Measurements from ENCODE around the gene COQ5. TPM values are rescaled to one million over a fixed set of nuclear protein-coding genes. Genes with fewer than 3 reads are reported as not detected.

COQ5 gene
- total and polyA plus RNA-seq, 2 of the 4 experiments (the other 2 are of a cell fraction): 21.6 to 25.1 TPM

- Histone ChIP-seq H3K27me3 (ENCODE audit: control insufficient read depth, insufficient read depth, low read length) (no peaks in the 10 kb centered on the region), H3K56ac (ENCODE audit: extremely low read depth, insufficient read depth, low read length) (no peak overlapping the region), H3K4me3 (ENCODE audit: insufficient read depth, low read depth, low read length) (no peak overlapping the region), H3K4ac (ENCODE audit: low read depth, low read length) (no peak overlapping the region), H4K5ac (ENCODE audit: low read depth, low read length) (no peak overlapping the region), H3K18ac (ENCODE audit: low read depth, low read length) (no peak overlapping the region), H3K79me1 (ENCODE audit: low read depth in 1 of 2, low read length in 2 of 2) (peaks cover 41 to 75% of the 10 kb centered on the region in 2 experiments), H2AK5ac (ENCODE audit: low read depth, low read length) (no peak overlapping the region), H3K9me1 (ENCODE audit: insufficient read depth, low read length) (peaks cover 10% of the 10 kb centered on the region), H3K4me1 (ENCODE audit: control insufficient read depth, insufficient read depth, low read length) (no peaks in the 10 kb centered on the region), H4K91ac (ENCODE audit: insufficient read depth, low read depth, low read length) (no peak overlapping the region), H3K9ac (ENCODE audit: low read depth, low read length) (no peak overlapping the region), H3K9me3 (ENCODE audit: control insufficient read depth, insufficient read depth, low read length) (no peaks in the 10 kb centered on the region), H3K23ac (ENCODE audit: low read depth, low read length) (no peak overlapping the region), H3K14ac (replicated peaks; ENCODE audit: low read depth, low read length) (no peak overlapping the region), H2AK9ac (replicated peaks; ENCODE audit: low read depth, low read length, poor library complexity) (no peak overlapping the region), H2BK5ac (ENCODE audit: low read depth, low read length, poor library complexity, severe bottlenecking) (no peak overlapping the region), H3K27ac (ENCODE audit: insufficient read depth, low read length) (no peak overlapping the region), H2BK20ac (ENCODE audit: low read depth, low read length) (no peak overlapping the region), H4K20me1 (ENCODE audit: insufficient read depth, low read length) (peaks cover 76% of the 10 kb centered on the region), H4K8ac (ENCODE audit: low read depth in 2 of 2, low read length in 2 of 2) (no peak overlapping the region), H3K4me2 (ENCODE audit: low read depth, low read length) (no peak overlapping the region), H3K36me3 (ENCODE audit: control insufficient read depth, insufficient read depth, low read length) (peaks cover 27% of the 10 kb centered on the region), H2BK15ac (ENCODE audit: low read depth, low read length) (no peak overlapping the region), H2AFZ (replicated peaks; ENCODE audit: low read length, poor library complexity) (no peak overlapping the region), H2BK120ac (ENCODE audit: low read depth, low read length) (no peak overlapping the region)
- no peak for TF ChIP-seq BHLHE40 (IDR thresholded peaks at IDR 0.05; ENCODE audit: low read depth, low read length)
- no peak for TF ChIP-seq CEBPB (IDR thresholded peaks at IDR 0.05; ENCODE audit: low read depth, low read length)
- TF ChIP-seq, protein P1, sequence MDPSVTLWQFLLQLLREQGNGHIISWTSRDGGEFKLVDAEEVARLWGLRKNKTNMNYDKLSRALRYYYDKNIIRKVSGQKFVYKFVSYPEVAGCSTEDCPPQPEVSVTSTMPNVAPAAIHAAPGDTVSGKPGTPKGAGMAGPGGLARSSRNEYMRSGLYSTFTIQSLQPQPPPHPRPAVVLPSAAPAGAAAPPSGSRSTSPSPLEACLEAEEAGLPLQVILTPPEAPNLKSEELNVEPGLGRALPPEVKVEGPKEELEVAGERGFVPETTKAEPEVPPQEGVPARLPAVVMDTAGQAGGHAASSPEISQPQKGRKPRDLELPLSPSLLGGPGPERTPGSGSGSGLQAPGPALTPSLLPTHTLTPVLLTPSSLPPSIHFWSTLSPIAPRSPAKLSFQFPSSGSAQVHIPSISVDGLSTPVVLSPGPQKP (IDR thresholded peaks at IDR 0.05; ENCODE audit: borderline replicate concordance, low read depth, low read length): no peak
- TF ChIP-seq MAZ (IDR thresholded peaks at IDR 0.05; ENCODE audit: borderline replicate concordance, low read depth, low read length): no peak
- no peak for ATAC-seq (ENCODE audit: low read depth)
- intact Hi-C loops (cut with micrococcal nuclease) (no loop called here), in situ Hi-C loops (cut with MboI; ENCODE audit: low sequenced_read_pairs) (no loop called here), dilution Hi-C loops (cut with HindIII; ENCODE audit: low sequenced_read_pairs, unreplicated experiment) (no loop called here)
- CTCF ChIA-PET: no interaction called here
- BruUV-seq (replicated peaks): no TSS peak
- POLR2A ChIA-PET (ENCODE audit: unreplicated experiment): no interaction called here
- DNase-seq: no peak
- no CpG with 5 or more reads among the region's 3 CpGs for WGBS, 2 experiments (ENCODE audit: extremely low coverage in 2 of 2, insufficient read length in 1 of 2)
Observed at GRCh38 chr12:120544691-120545090, 15.7 kb upstream of the COQ5 start.
